RPMI7951 (cell line): ENCODE data around the gene SFMBT2. TPM values are rescaled to one million over a fixed set of nuclear protein-coding genes. Genes with fewer than 3 reads are reported as not detected.

ENCODE experiments used
- DNase-seq: peaks from one replicate; pipeline ENCODE4 v3.0.0-alpha.2; 2012; ENCODE audit warnings: low read depth
- total RNA-seq: library from RNA; depleted of rRNA; stranded (reverse); fragments of >200 nt; shearing (Covaris generic); gene quantifications from 2 replicates; pipeline ENCODE4 v1.2.3, GENCODE V29; 2014

Gene SFMBT2
- total RNA-seq, 1 experiment from 2014 or later, result 0.36 TPM

GRCh38 chr10:7364474-7364873 is 46.4 kb downstream of the SFMBT2 start:
- no peak for DNase-seq

- DNase-seq, result no peak
Measured at GRCh38 chr10:7363700-7364099, 47.1 kb downstream of the SFMBT2 start.

- peak; percentile 17 for DNase-seq
Measured at GRCh38 chr10:7362471-7362870, 48.4 kb downstream of the SFMBT2 start.

GRCh38 chr10:7361316-7361715 is 49.5 kb downstream of the SFMBT2 start:
- DNase-seq, result no peak

- no peak for DNase-seq
Measured at GRCh38 chr10:7359954-7360353, 50.9 kb downstream of the SFMBT2 start.

GRCh38 chr10:7359356-7359755 is 51.5 kb downstream of the SFMBT2 start:
- DNase-seq, result no peak

- DNase-seq, result no peak
Measured at GRCh38 chr10:7357193-7357592, 53.6 kb downstream of the SFMBT2 start.

GRCh38 chr10:7354330-7355047 is 56.3 kb downstream of the SFMBT2 start:
- DNase-seq, result peak; percentile 51

- DNase-seq, result no peak
Measured at GRCh38 chr10:7351894-7352293, 58.9 kb downstream of the SFMBT2 start.

- DNase-seq, result no peak
Measured at GRCh38 chr10:7350541-7351195, 60.2 kb downstream of the SFMBT2 start.

GRCh38 chr10:7345717-7346116 is 65.1 kb downstream of the SFMBT2 start:
- DNase-seq, result no peak

GRCh38 chr10:7343040-7343439 is 67.8 kb downstream of the SFMBT2 start:
- DNase-seq, result no peak

- DNase-seq, result no peak
Measured at GRCh38 chr10:7340179-7340874, 70.5 kb downstream of the SFMBT2 start.

GRCh38 chr10:7339510-7339909 is 71.3 kb downstream of the SFMBT2 start:
- no peak for DNase-seq

GRCh38 chr10:7338469-7338868 is 72.4 kb downstream of the SFMBT2 start:
- DNase-seq, result no peak

- no peak for DNase-seq
Measured at GRCh38 chr10:7337431-7338171, 73.2 kb downstream of the SFMBT2 start.

- no peak for DNase-seq
Measured at GRCh38 chr10:7335977-7336376, 74.9 kb downstream of the SFMBT2 start.

GRCh38 chr10:7334642-7334964 is 76.2 kb downstream of the SFMBT2 start:
- no peak for DNase-seq

- peak; percentile 34 for DNase-seq
Measured at GRCh38 chr10:7333961-7334641, 76.7 kb downstream of the SFMBT2 start.

- no peak for DNase-seq
Measured at GRCh38 chr10:7329219-7329618, 81.6 kb downstream of the SFMBT2 start.

- DNase-seq, result no peak
Measured at GRCh38 chr10:7327885-7328284, 82.9 kb downstream of the SFMBT2 start.

- DNase-seq, result peak; percentile 54
Measured at GRCh38 chr10:7322623-7323022, 88.2 kb downstream of the SFMBT2 start.
